OCI-LY1 (cell line): ENCODE measurements around the gene TMC6.

ENCODE experiments used
- H2AFZ ChIP-seq: fragments of 200-600 bp; sonication (generic), shearing (Covaris generic); 2 replicates; pipeline ENCODE4 v1.6.0; 2014; ENCODE audit warnings: antibody characterized with exemption, mild to moderate bottlenecking, low read length
- H3F3A ChIP-seq: fragments of 200-600 bp; sonication (generic), shearing (Covaris generic); 2 replicates; pipeline ENCODE4 v1.6.0; 2014; ENCODE audit warnings: mild to moderate bottlenecking, antibody characterized with exemption, low read length, moderate library complexity; ENCODE audit not compliant: insufficient read depth
- H3K27ac ChIP-seq: fragments of 200-600 bp; sonication (generic); 2 replicates; pipeline ENCODE4 v1.5.1; 2014; ENCODE audit warnings: low read length, mixed run types, mild to moderate bottlenecking, low read depth; ENCODE audit not compliant: poor library complexity, severe bottlenecking
- H3K27me3 ChIP-seq: fragments of 200-600 bp; sonication (generic); 2 replicates; pipeline ENCODE4 v1.6.0; 2014; ENCODE audit warnings: antibody characterized with exemption, mild to moderate bottlenecking, low read length, moderate library complexity; ENCODE audit not compliant: insufficient read depth
- H3K36me3 ChIP-seq: fragments of 200-600 bp; sonication (generic); 2 replicates; pipeline ENCODE4 v1.6.1; 2014; ENCODE audit warnings: mild to moderate bottlenecking, antibody characterized with exemption, low read length, moderate library complexity, mixed read lengths; ENCODE audit not compliant: insufficient read depth
- H3K4me1 ChIP-seq: fragments of 200-600 bp; sonication (generic); 2 replicates; pipeline ENCODE4 v1.5.1; 2014; ENCODE audit warnings: mild to moderate bottlenecking, low read length, moderate library complexity; ENCODE audit not compliant: insufficient read depth, severe bottlenecking
- H3K4me2 ChIP-seq: fragments of 200-600 bp; sonication (generic), shearing (Covaris generic); 2 replicates; pipeline ENCODE4 v1.6.1; 2014; ENCODE audit warnings: low read length
- H3K4me3 ChIP-seq: fragments of 200-600 bp; sonication (generic); 2 replicates; pipeline ENCODE4 v1.5.1; 2014; ENCODE audit warnings: low read length, low read depth, mild to moderate bottlenecking, mixed read lengths; ENCODE audit not compliant: poor library complexity, severe bottlenecking
- H3K79me2 ChIP-seq: fragments of 200-600 bp; shearing (Covaris generic); 2 replicates; pipeline ENCODE4 v1.6.1; 2016; ENCODE audit warnings: mixed run types, low read length, mixed read lengths; ENCODE audit not compliant: insufficient read depth
- H3K9ac ChIP-seq: fragments of 200-600 bp; sonication (generic), shearing (Covaris generic); 2 replicates; pipeline ENCODE4 v1.6.1; 2014; ENCODE audit warnings: mild to moderate bottlenecking, low read length, mixed read lengths
- H3K9me2 ChIP-seq: fragments of 200-600 bp; sonication (generic), shearing (Covaris generic); 2 replicates; pipeline ENCODE4 v1.6.1; 2014; ENCODE audit warnings: low read depth, mild to moderate bottlenecking, low read length, mixed read lengths
- H3K9me3 ChIP-seq: fragments of 200-600 bp; shearing (Covaris generic); 2 replicates; pipeline ENCODE4 v1.6.1; 2014; ENCODE audit warnings: low read length, mixed read lengths
- H4K20me1 ChIP-seq: fragments of 200-600 bp; sonication (generic), shearing (Covaris generic); 2 replicates; pipeline ENCODE4 v1.6.0; 2016; ENCODE audit warnings: mild to moderate bottlenecking, low read length; ENCODE audit not compliant: insufficient read depth
- EZH2 ChIP-seq: fragments of 200-600 bp; sonication (generic), shearing (Covaris generic); IDR thresholded peaks from 2 replicates; pipeline ENCODE4 v1.8.0; 2017; ENCODE audit warnings: borderline replicate concordance, mixed run types, mild to moderate bottlenecking, antibody characterized with exemption, low read length, moderate library complexity, mixed read lengths
- TF ChIP-seq, protein P1 (sequence below): fragments of 200-600 bp; sonication (generic), shearing (Covaris generic); IDR thresholded peaks from 2 replicates; pipeline ENCODE4 v1.5.1; 2017; ENCODE audit warnings: mild to moderate bottlenecking, antibody characterized with exemption, low read length, moderate library complexity, mixed read lengths

Gene TMC6

DNA sequence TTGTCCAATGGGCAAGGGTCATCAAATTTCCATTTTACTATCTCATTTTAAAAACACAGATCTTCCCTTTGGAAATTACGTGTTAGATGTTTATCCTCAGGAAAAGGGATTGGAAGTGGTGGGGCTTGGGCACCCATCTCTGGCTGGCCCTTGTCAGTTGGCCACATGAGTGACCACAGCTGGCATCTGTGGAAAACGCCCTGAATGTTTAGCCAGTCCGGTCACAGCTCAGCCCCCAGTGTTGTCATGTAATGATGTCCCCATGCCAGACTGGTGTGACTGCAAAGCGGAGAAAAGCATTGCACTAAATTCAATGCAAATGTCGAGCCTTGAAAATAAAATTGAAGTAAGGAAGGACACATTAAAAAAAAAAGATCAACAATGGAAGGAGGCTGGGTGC is 53.0 kb downstream of the TMC6 start:
- H3K36me3 ChIP-seq, result peaks cover 11% of the 10 kb centered on the region; the same call in 1 of the 2 replicates
- no peaks in the 10 kb centered on the region for H3F3A ChIP-seq
- no peaks in the 10 kb centered on the region for H3K79me2 ChIP-seq
- H2AFZ ChIP-seq, result no peak overlapping the region
- H3K4me1 ChIP-seq, result no peaks in the 10 kb centered on the region
- no peaks in the 10 kb centered on the region for H4K20me1 ChIP-seq
- H3K9me3 ChIP-seq, result no peaks in the 10 kb centered on the region
- TF ChIP-seq, protein P1, sequence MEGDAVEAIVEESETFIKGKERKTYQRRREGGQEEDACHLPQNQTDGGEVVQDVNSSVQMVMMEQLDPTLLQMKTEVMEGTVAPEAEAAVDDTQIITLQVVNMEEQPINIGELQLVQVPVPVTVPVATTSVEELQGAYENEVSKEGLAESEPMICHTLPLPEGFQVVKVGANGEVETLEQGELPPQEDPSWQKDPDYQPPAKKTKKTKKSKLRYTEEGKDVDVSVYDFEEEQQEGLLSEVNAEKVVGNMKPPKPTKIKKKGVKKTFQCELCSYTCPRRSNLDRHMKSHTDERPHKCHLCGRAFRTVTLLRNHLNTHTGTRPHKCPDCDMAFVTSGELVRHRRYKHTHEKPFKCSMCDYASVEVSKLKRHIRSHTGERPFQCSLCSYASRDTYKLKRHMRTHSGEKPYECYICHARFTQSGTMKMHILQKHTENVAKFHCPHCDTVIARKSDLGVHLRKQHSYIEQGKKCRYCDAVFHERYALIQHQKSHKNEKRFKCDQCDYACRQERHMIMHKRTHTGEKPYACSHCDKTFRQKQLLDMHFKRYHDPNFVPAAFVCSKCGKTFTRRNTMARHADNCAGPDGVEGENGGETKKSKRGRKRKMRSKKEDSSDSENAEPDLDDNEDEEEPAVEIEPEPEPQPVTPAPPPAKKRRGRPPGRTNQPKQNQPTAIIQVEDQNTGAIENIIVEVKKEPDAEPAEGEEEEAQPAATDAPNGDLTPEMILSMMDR, result no peak
- no peak for TF ChIP-seq EZH2
- no peaks in the 10 kb centered on the region for H3K9me2 ChIP-seq
- no peak overlapping the region for H3K4me3 ChIP-seq
- H3K27me3 ChIP-seq, result no peaks in the 10 kb centered on the region
- no peak overlapping the region for H3K4me2 ChIP-seq
- H3K9ac ChIP-seq, result no peak overlapping the region
- no peak overlapping the region for H3K27ac ChIP-seq

DNA sequence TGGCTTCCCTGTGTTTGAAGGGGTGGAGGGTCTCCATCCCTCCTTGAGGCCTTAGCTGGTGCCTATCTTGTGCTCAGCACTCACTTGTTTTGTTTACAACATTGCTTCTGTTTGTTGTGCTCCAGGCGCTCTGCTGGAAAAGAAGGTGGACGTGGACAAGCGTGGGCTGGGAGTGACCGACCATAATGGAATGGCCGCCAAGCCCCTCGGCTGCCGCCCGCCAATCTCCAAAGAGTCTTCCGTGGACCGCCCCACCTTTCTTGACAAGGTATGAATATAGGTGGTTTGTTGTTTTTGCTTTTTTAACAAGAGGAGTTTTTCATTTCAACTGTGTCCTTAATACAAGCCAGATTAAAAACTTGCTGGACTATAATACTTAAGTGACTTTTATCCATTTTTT is 53.5 kb downstream of the TMC6 start:
- no peak overlapping the region for H3K4me2 ChIP-seq
- H3K4me1 ChIP-seq, result no peaks in the 10 kb centered on the region
- H4K20me1 ChIP-seq, result no peaks in the 10 kb centered on the region
- H3K4me3 ChIP-seq, result no peak overlapping the region
- H3K36me3 ChIP-seq, result peaks cover 11% of the 10 kb centered on the region; the same call in 1 of the 2 replicates
- H3K9ac ChIP-seq, result no peak overlapping the region
- H3K9me3 ChIP-seq, result no peaks in the 10 kb centered on the region
- H3K9me2 ChIP-seq, result no peaks in the 10 kb centered on the region
- no peak overlapping the region for H3K27ac ChIP-seq
- H2AFZ ChIP-seq, result no peak overlapping the region
- no peaks in the 10 kb centered on the region for H3K79me2 ChIP-seq
- H3F3A ChIP-seq, result no peaks in the 10 kb centered on the region
- no peak for TF ChIP-seq EZH2
- TF ChIP-seq, protein P1, result no peak
- H3K27me3 ChIP-seq, result no peaks in the 10 kb centered on the region

DNA sequence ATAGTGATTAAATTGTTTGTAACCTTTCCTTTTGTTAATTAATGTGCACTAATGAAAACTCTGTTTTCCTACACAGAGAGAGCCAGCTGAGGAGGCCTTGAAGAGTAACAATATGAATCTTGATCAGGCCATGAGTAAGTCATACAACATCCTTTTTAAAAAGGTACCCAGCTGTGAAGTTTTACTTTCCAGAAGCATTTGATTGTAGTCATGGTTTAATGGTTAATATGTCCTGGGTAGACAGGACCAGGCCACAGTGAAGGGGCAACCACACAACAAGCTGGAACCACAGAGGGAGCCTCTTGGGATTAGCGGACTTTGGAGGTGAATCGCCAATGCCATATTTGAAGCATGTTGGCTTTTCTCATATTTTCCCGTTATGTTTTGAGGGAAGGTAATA is 55.6 kb downstream of the TMC6 start:
- Histone ChIP-seq H4K20me1 (no peaks in the 10 kb centered on the region), H3K4me2 (no peak overlapping the region), H3K9me3 (no peaks in the 10 kb centered on the region), H3K36me3 (peaks cover 8% of the 10 kb centered on the region; the same call in 1 of the 2 replicates), H3K9me2 (no peaks in the 10 kb centered on the region), H3F3A (no peaks in the 10 kb centered on the region), H3K79me2 (no peaks in the 10 kb centered on the region), H3K4me1 (no peaks in the 10 kb centered on the region), H3K9ac (no peak overlapping the region), H3K4me3 (no peak overlapping the region), H3K27me3 (no peaks in the 10 kb centered on the region), H3K27ac (no peak overlapping the region), H2AFZ (no peak overlapping the region)
- no peak for TF ChIP-seq EZH2
- TF ChIP-seq, protein P1, result no peak
